CD4-positive, alpha-beta T cell treated with Interleukin-17A for 4 hours (primary cell): ENCODE data around the gene AVPI1.
"Not testable (repeated sequence)": the region's sequence is repeated elsewhere in the genome, so short reads cannot be mapped to it uniquely, and the experiment has no call there.

Experiments
- DNase-seq: peaks from one replicate; pipeline ENCODE4 v3.0.0-alpha.2; 2020; ENCODE audit warnings: mixed read lengths

AVPI1 gene

GRCh38 chr10:97682042-97682441 is 5.0 kb downstream of the AVPI1 start:
- DNase-seq, result no peak

- DNase-seq, result no peak
Measured at GRCh38 chr10:97679594-97679993, 7.4 kb downstream of the AVPI1 start.

GRCh38 chr10:97676770-97677581 is 10.1 kb downstream of the AVPI1 start:
- peak; percentile 69 for DNase-seq

GRCh38 chr10:97675222-97675621 is 11.8 kb downstream of the AVPI1 start:
- no peak for DNase-seq

GRCh38 chr10:97673736-97674525 is 13.1 kb downstream of the AVPI1 start:
- DNase-seq, result peak; percentile 13

GRCh38 chr10:97669571-97669970 is 17.5 kb downstream of the AVPI1 start:
- DNase-seq, result no peak

GRCh38 chr10:97667463-97667862 is 19.6 kb downstream of the AVPI1 start:
- no peak for DNase-seq

GRCh38 chr10:97666992-97667391 is 20.0 kb downstream of the AVPI1 start:
- no peak for DNase-seq

- DNase-seq, result no peak
Measured at GRCh38 chr10:97664282-97664850, 22.7 kb downstream of the AVPI1 start.

- DNase-seq, result no peak
Measured at GRCh38 chr10:97659589-97659988, 27.5 kb downstream of the AVPI1 start.

- no peak for DNase-seq
Measured at GRCh38 chr10:97656777-97657176, 30.3 kb downstream of the AVPI1 start.

GRCh38 chr10:97651773-97652172 is 35.3 kb downstream of the AVPI1 start:
- no peak for DNase-seq

- no peak for DNase-seq
Measured at GRCh38 chr10:97650726-97651125, 36.3 kb downstream of the AVPI1 start.

- not testable (repeated sequence) for DNase-seq
Measured at GRCh38 chr10:97649405-97649750, 37.7 kb downstream of the AVPI1 start.

GRCh38 chr10:97648562-97649404 is 38.3 kb downstream of the AVPI1 start:
- DNase-seq, result peak; percentile 41

- no peak for DNase-seq
Measured at GRCh38 chr10:97647556-97647955, 39.5 kb downstream of the AVPI1 start.

GRCh38 chr10:97644936-97645335 is 42.1 kb downstream of the AVPI1 start:
- no peak for DNase-seq

- no peak for DNase-seq
Measured at GRCh38 chr10:97643441-97643985, 43.5 kb downstream of the AVPI1 start.

GRCh38 chr10:97642471-97643159 is 44.4 kb downstream of the AVPI1 start:
- not testable (repeated sequence) for DNase-seq

GRCh38 chr10:97640868-97641811 is 45.9 kb downstream of the AVPI1 start:
- peak; percentile 28 for DNase-seq
